ENCODE measurements around the gene CCSAP. TPM values are rescaled to one million over a fixed set of nuclear protein-coding genes. Genes with fewer than 3 reads are reported as not detected.

Gene CCSAP
- total RNA-seq, 1 donor from 2014 or later: 3.9 TPM

DNA sequence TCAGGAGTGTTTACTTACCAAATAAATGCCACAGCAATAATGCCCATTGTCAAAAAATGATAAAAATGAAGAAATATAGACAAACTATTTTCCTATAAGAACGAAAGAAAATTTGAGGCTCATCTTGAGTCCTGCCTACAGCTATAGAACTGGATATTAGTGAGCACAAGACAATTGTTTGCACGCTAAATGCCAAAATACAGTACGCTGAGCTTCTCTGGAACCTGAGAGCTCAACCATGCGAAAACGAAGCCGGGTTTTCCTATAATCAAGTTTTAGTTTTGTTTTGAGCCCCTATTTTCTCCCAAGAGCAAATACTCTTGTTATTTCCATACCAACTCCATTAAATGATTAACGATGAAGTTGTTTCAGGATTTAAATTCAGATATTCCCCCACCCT lies 42.0 kb upstream of the CCSAP start:
- intact Hi-C loops (cut with DNase I): no loop called here
- H3K36me3 ChIP-seq: no peaks in the 10 kb centered on the region

DNA sequence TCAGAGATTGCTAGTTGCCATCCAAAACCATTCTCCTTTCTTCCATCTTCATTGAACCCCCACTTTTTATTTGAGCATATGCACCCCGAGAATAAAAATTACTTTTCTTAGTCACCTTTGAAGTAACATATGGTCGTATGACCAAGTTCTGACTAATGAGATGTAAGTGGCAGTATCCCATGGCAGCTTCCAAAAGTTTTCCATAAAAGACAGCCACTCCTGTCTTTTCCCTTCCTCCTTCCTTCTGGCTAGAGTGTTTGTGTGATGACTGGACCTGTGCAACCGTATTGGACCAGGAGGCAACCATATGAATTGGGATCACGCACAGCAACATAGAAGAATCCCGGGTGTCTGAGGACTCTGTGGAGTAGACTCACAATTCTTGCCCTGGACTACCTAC lies 41.1 kb upstream of the CCSAP start:
- no peak overlapping the region for H3K4me3 ChIP-seq
- DNase-seq (ENCODE audit: extremely low spot score in 2 of 2): no peak
- no peaks in the 10 kb centered on the region for H3K27me3 ChIP-seq
- no peak overlapping the region for H3K27ac ChIP-seq
- TF ChIP-seq, protein P1, sequence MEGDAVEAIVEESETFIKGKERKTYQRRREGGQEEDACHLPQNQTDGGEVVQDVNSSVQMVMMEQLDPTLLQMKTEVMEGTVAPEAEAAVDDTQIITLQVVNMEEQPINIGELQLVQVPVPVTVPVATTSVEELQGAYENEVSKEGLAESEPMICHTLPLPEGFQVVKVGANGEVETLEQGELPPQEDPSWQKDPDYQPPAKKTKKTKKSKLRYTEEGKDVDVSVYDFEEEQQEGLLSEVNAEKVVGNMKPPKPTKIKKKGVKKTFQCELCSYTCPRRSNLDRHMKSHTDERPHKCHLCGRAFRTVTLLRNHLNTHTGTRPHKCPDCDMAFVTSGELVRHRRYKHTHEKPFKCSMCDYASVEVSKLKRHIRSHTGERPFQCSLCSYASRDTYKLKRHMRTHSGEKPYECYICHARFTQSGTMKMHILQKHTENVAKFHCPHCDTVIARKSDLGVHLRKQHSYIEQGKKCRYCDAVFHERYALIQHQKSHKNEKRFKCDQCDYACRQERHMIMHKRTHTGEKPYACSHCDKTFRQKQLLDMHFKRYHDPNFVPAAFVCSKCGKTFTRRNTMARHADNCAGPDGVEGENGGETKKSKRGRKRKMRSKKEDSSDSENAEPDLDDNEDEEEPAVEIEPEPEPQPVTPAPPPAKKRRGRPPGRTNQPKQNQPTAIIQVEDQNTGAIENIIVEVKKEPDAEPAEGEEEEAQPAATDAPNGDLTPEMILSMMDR (IDR thresholded peaks at IDR 0.05): no peak
- no peak for TF ChIP-seq POLR2A (IDR thresholded peaks at IDR 0.05)
- no peak for TF ChIP-seq POLR2AphosphoS5 (IDR thresholded peaks at IDR 0.05; ENCODE audit: insufficient read depth in 1 of 2, low read depth in 1 of 2)
- H3K9me3 ChIP-seq: no peaks in the 10 kb centered on the region
- intact Hi-C loops (cut with DNase I): no loop called here
- H3K4me1 ChIP-seq: no peaks in the 10 kb centered on the region
- H3K36me3 ChIP-seq: no peaks in the 10 kb centered on the region

More for the DNA sequence above, 42.0 kb upstream of the CCSAP start:
- Histone ChIP-seq H3K27me3 (no peaks in the 10 kb centered on the region), H3K4me1 (no peaks in the 10 kb centered on the region), H3K9me3 (no peaks in the 10 kb centered on the region), H3K27ac (no peak overlapping the region), H3K4me3 (no peak overlapping the region)
- TF ChIP-seq POLR2A (IDR thresholded peaks at IDR 0.05) (no peak), POLR2AphosphoS5 (IDR thresholded peaks at IDR 0.05; ENCODE audit: insufficient read depth in 1 of 2, low read depth in 1 of 2) (no peak)
- TF ChIP-seq, protein P1 (IDR thresholded peaks at IDR 0.05): no peak
- DNase-seq (ENCODE audit: extremely low spot score in 2 of 2): no peak

DNA sequence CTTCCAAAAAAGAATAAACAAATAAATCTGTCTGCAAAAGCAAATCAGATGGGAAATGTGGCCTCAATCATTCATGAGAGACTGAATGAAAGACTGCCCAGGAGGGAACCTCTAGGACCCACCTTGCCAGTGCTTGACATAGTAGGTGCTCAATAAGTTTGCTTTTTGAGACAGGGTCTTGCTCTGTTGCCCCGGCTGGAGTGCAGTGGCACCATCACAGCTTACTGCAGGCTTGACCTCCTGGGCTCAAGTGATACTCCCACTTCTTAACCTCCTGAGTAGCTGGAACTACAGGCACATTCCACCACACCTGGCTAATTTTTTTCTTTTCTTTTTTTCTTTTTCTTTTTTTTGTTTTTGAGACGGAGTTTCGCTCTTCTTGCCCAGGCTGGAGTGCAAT lies 40.3 kb upstream of the CCSAP start:
- intact Hi-C loops (cut with DNase I): no loop called here

DNA sequence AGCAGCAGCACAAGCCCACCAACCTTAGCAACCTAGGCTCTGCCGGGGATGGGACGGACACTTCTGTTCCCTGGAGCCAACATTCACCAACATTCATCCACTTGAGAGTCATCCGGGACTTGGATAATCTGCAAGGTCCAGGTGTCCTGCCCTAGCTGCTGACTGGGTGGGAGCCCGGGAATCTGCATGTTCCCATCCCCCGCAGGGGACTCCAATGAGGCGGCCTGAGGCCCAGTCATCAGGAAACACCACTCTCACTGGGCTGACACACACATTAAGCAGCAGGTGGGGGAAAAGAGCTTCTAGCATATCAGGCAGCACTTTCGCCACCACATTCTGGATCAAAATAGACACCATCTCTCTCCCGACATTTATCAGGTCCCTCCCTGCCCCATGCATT lies 38.4 kb upstream of the CCSAP start:
- Histone ChIP-seq H3K27ac (no peak overlapping the region), H3K4me3 (no peak overlapping the region), H3K27me3 (no peaks in the 10 kb centered on the region), H3K36me3 (no peaks in the 10 kb centered on the region), H3K4me1 (no peaks in the 10 kb centered on the region), H3K9me3 (no peaks in the 10 kb centered on the region)
- intact Hi-C loops (cut with DNase I): no loop called here
- TF ChIP-seq, protein P1 (IDR thresholded peaks at IDR 0.05): no peak
- peak in 1 of 2 donors; percentile 18 for DNase-seq (ENCODE audit: extremely low spot score in 2 of 2)

More for the DNA sequence above, 40.3 kb upstream of the CCSAP start:
- Histone ChIP-seq H3K27me3 (no peaks in the 10 kb centered on the region), H3K36me3 (no peaks in the 10 kb centered on the region), H3K4me1 (no peaks in the 10 kb centered on the region), H3K4me3 (no peak overlapping the region), H3K9me3 (no peaks in the 10 kb centered on the region), H3K27ac (no peak overlapping the region)
- TF ChIP-seq POLR2AphosphoS5 (IDR thresholded peaks at IDR 0.05; ENCODE audit: insufficient read depth in 1 of 2, low read depth in 1 of 2) (no peak), POLR2A (IDR thresholded peaks at IDR 0.05) (no peak)
- TF ChIP-seq, protein P1 (IDR thresholded peaks at IDR 0.05): no peak
- DNase-seq (ENCODE audit: extremely low spot score in 2 of 2): no peak

DNA sequence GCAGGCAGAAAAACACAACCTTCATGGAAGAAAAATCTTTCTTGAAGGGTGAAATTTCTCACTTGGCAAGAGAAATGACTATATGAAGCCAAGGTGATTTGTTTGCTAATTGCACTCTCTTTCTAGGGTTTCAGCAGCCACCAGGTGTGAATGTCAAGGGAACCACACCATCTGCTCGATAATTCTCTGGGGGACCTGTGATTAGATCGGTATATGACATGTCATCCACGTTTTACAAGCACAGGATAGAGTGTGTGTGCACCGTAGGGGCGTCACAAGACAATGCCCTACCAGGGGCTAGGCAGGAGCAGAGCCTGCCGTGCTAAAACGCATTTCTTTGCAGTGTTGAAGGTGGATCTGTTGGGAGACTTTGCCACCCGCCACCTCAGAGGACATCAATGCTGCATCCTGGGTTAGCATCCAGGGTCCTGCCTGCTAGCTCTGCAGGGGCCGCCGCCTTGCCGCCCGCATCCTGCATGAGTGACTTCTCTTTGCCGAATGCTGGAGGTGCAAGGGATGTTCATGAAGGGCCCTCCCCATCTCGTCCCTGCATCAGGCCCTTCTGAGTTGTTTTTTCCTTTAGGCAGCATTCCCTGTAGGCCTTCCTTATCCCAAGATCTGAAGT lies 37.8 kb upstream of the CCSAP start:
- intact Hi-C loops (cut with DNase I): no loop called here
- Histone ChIP-seq H3K4me1 (no peaks in the 10 kb centered on the region), H3K27ac (no peak overlapping the region), H3K9me3 (no peaks in the 10 kb centered on the region), H3K36me3 (no peaks in the 10 kb centered on the region), H3K27me3 (no peaks in the 10 kb centered on the region), H3K4me3 (no peak overlapping the region)
- peak in 1 of 2 donors; percentile 47 for DNase-seq (ENCODE audit: extremely low spot score in 2 of 2)
- no peak for TF ChIP-seq POLR2AphosphoS5 (IDR thresholded peaks at IDR 0.05; ENCODE audit: insufficient read depth in 1 of 2, low read depth in 1 of 2)
- TF ChIP-seq, protein P1 (IDR thresholded peaks at IDR 0.05): no peak
- no peak for TF ChIP-seq POLR2A (IDR thresholded peaks at IDR 0.05)
